NCI-H524 (cell line): ENCODE data around the gene PRKCB.
A peak's percentile ranks its signal among the peaks of the same experiment; 100 is the strongest.
"Not testable (repeated sequence)": the region's sequence is repeated elsewhere in the genome, so short reads cannot be mapped to it uniquely, and the experiment has no call there.

Source experiments
- DNase-seq, 2 experiments: peaks; one replicate each; lab custom pipeline; 2025; lab: John Stamatoyannopoulos, UW

The PRKCB gene

DNA sequence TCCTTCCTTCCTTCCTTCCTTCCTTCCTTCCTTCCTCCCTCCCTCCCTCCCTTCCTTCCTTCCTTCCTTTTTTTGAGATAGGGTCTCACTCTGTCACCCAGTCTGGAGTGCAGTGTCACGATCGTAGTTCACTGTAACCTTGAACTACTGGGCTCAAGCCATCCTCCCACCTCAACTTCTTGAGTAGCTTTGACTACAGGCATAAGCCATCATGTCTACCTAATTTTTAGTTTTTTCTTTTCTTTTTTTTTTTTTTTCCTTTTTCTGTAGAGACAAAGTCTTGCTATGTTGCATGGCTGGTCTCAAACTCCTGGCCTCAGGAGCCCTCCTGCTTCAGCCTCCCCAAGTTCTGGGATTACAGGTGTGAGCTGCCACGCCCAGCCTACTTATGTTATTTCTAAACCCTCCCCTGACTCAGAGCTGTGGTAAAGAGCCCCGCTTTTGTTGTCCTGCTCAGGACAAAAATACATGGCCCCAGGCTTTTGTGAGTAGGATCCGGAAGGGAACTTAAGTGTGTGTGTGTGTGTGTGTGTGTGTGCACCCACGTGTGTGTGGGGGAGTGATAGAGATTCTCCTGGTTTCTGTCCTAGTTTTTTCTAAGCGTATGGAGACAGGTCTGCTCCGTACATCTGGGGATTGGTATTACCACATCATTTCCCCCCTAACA lies 67.1 kb downstream of the PRKCB start:
- DNase-seq, result no peak

DNA sequence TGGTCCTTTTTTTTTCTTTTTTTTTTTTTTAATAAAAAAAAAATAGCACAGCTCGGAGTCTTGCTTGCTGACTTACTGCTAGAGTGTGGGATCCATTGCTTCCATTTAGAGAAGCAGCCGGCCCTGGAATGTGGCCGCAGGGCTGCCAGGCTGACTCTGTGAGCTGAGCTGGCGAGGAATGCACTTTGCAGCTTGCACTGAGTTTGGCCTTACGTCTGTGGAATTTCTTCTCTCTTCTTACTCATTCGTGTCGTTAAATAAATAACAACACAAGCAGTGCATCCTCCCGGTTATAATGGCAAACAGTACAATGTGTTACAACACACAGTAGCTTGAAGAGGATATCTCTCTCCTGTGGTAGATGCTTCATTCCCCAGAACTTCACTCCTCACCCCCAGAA lies 69.2 kb downstream of the PRKCB start:
- no peak for DNase-seq

DNA sequence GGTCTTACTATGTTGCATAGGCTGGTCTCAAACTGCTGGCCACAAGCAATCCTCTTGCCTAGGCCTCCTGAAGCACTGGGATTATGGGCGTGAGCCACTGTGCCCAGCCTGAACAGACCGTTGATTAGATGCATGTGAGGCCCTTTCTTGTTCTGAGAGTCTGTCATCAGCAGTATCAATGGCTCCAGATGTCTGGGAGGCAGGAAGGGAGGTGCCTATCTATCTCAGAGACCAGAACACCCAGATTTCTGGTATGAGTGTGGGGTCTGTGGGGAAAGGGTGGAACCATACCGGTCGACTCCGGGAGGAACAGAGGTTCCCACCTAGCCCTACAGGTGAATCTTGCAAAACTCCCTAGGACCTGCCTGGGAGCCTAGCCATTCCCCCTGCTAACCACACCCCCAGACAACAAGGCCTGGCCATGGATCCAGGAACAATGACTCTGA lies 71.7 kb downstream of the PRKCB start:
- DNase-seq, result no peak

DNA sequence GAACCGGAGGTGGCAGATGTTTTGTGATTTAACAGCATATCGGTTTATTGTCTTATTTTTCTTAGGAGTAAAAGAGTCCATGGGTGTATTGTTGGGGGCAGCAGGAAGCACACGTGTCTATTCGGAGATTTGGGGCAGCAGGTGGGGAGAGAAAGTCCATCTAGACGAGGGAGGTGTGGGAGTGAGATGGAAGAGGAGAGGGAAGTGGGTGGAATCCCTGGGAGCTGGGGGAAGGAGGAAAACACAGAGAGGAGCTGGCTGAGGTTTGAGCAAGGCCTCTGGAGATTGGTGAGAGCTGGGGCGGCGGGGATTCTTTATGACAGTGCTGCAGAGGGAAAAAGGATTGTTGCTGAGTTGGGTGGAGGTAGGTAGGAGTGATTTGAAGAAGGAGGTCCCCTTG lies 72.1 kb downstream of the PRKCB start:
- DNase-seq, result no peak

DNA sequence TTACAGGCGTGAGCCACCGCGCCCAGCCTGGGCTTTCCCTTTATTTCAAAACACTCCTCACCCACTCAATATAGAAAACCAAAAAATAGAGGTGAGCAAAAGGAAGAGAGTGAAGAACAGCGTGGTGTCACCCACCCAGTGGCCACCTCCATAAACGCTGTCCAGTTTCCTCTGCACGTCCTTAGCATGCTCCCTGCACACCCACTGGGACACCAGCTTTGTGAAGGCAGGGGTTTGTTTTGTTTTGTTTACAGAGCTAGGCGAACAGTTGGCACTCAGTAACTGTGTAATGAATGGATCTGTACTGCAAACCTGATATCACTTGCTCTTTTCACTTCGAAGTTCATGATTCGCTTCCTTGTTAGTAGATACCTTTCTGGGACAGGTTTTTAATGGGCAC lies 73.0 kb downstream of the PRKCB start:
- DNase-seq, result no peak

GRCh38 chr16:23909792-23910418 lies 74.1 kb downstream of the PRKCB start:
- no peak for DNase-seq

GRCh38 chr16:23914946-23915530 lies 79.3 kb downstream of the PRKCB start:
- no peak for DNase-seq

- not testable (repeated sequence) for DNase-seq
Measured at GRCh38 chr16:23916552-23916951, 80.8 kb downstream of the PRKCB start.

- DNase-seq, result no peak
Measured at GRCh38 chr16:23917621-23918020, 81.8 kb downstream of the PRKCB start.

GRCh38 chr16:23920446-23920845 lies 84.7 kb downstream of the PRKCB start:
- no peak for DNase-seq

- DNase-seq, result no peak
Measured at GRCh38 chr16:23920899-23921298, 85.1 kb downstream of the PRKCB start.

DNA sequence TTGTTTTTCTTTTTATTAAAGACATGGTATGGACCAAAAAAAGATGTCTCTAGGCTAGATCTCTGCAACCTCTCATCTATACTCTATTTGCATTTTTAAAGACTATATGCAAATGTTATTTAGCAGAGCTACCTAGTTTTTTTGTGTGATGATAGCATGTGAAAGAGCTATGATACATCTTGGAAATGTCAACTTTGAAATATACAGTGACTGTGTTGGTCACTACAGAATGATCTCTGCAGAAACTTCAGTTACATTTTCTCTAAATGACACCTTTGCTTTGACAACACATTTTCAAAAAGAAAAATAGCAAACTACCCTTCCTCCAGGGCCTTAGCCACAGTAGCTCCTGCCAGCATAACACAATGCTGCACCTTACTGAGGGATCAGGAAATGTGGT lies 86.6 kb downstream of the PRKCB start:
- DNase-seq, result no peak

DNA sequence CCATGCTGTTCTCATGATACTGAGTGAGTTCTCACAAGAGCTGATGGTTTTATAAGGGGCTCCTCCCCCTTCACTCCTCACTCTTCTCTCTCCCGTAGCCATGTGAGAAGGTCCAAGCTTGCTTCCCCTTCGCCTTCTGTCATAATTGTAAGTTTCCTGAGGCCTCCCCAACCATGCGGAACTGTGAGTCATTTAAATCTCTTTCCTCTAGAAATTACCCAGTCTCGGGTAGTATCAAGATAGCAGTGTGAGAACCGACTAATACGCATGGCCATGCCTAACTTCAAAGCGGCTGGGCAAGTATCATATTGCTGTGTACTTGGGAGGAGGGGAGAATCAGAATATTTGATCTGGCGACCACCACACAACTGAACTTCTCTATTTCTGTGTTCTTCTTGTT lies 88.3 kb downstream of the PRKCB start:
- no peak for DNase-seq

DNA sequence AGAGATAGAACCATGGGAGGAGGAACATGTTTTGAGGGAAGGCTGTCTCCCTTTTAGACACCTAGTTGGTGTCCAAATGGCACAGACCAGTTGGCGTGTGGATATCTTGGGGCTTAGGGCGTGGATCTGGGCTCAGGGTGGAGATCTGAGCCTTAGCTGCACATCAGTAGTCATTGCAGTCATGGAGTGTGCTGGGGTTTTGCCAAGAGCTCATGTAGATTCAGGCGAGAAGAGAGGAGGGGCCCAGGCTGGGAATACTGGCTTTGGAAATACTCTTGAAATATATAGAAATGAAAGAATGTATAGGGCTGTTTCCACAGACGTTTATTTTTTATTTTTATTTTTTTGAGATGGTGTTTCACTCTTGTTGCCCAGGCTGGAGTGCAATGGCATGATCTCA lies 92.0 kb downstream of the PRKCB start:
- no peak for DNase-seq

GRCh38 chr16:23929237-23929636 lies 93.5 kb downstream of the PRKCB start:
- no peak for DNase-seq

DNA sequence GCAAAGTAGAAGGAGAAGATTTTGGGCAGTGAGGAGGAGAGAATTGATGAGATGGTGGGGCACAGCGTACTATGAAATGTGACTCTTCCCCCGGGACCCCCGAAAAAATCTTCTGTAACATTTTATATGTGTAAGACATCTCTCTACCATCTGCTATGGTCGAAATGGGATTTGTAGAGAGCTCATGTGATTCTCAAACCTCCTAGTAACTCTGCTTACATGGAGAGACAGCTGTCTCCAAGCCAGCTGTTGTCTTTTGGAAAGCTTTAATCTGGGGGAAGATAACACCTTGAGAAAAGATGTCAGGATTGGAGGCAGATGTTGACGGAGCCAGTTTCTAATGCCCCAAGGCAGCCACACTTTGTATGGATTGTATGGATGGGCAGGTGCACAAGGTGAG lies 94.1 kb downstream of the PRKCB start:
- no peak for DNase-seq

DNA sequence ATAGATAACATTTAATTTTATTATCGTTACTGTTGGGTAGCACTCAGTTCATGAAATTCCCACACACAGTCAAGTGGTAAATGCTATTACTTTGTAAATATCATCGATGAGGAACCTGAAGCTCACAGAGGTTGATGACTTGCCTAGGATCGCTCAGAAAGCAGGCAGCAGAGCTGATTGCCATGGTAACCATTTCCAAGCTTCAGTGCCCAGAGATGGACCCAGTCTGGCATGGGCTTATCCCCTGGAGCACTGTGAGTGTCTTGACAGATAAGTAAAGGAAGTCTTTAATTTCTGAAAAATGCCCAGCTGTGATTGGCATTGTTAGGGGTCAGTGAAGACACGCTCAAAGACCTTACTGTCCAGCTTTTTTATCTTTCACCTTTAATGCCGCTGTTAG lies 95.0 kb downstream of the PRKCB start:
- no peak for DNase-seq

DNA sequence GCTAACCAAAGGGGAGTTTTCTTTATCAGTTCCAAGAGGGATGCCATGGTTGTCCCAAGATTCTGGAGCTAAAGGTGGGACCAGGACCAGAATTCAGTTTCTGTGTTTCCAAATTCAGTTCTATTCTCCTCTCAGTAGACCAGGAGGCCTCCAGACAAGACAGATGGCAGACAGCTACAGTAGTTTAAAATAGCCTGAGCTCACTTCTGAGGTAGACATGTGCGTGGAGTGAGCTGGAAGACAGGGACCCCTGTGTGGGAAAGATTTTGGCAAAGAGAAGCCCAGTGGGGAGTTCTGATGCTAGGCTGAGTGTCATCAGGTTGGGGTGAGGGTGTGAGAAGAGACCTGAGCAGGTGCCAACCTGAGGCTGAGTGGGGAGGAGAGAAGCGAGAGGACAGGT lies 95.4 kb downstream of the PRKCB start:
- DNase-seq, result no peak

DNA sequence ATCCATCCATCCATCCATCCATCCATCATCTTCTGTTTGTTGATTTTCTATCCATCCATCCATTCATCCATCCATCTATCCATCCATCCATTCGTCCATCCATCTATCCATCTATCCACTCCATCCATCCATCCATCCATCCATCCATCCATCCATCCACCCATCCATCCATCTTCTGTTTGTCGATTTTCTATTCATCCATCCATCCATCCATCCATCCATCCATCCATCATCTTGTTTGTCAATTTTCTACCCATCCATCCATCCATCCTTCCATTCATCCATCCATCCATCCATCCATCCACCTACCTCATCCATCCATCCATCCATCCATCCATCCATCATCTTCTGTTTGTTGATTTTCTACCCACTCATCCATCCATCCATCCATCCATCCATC lies 97.9 kb downstream of the PRKCB start:
- not testable (repeated sequence) for DNase-seq

DNA sequence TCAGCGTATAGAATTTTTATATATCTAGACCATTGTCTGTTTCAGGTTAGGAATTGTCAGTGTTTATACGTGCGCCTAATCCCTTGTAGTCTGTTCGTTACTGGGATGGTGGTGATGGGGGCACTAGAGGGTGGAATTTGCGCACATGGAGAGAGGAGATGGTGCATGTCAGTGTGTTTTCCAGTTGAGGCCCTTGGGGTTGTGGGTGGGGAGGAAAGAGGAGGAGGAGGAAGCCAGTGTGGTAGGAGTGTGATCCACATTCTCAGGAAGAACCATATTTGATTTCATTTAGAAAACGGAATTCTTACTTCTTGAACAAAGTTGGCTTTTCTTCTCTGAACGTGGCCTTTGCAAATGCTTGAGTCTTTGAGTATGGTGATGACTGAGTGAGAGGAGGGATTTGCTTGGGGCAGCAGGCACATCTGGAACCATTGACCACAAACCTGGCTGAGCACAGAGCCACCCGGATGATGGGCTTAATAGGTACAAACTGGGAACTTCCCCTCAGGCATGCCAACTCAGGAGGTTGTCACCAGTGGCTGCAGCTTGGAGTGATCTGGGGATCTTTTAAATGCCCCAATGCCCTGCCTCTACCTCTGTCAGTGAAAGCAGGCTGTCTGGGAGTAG lies 98.9 kb downstream of the PRKCB start:
- no peak for DNase-seq

- DNase-seq, result no peak
Measured at GRCh38 chr16:23940111-23940510, 104.3 kb downstream of the PRKCB start.

DNA sequence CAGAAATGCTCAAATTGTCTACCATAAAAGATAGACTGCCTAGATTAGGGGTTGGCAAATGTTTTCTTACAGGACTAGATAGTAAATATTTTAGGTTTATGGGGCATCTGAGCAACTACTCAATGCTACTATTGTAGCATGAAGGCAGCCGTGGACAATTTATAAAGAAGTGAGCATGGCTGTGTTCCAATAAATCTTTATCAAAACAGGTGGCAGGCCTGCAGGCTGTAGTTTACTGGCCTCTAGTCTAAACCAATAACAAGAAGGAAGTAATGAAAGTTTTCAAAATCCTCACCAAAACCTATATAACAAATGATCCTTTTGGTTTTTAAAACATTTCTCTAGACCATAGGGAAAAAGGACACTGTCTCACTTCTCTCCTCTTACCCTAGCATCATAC lies 105.2 kb downstream of the PRKCB start:
- DNase-seq, result no peak

GRCh38 chr16:23941963-23942564 lies 106.3 kb downstream of the PRKCB start:
- peak in 1 of 2 experiments; percentile 1 for DNase-seq
